Tibial nerve (tissue), 4 donors: ENCODE data around the gene CNRIP1. TPM values are rescaled to one million over a fixed set of nuclear protein-coding genes. Genes with fewer than 3 reads are reported as not detected.

Source experiments
- DNase-seq, 2 donors: peaks; one replicate each; pipeline ENCODE4 v3.0.0-alpha.2; 2019; ENCODE audit warnings: low spot score in 2 of 2
- H3K27ac ChIP-seq, 4 donors: fragments of 200-600 bp; sonication (generic) in 3 of 4; one replicate each; pipeline ENCODE4 v1.5.1; 2017 to 2019; ENCODE audit warnings: mild to moderate bottlenecking in 1 of 4
- H3K27me3 ChIP-seq, 2 donors: fragments of 200-600 bp; sonication (generic) in 1 of 2; one replicate each; pipeline versions ENCODE4 v1.5.1 to v1.6.0; 2017 to 2019
- H3K36me3 ChIP-seq, 3 donors: fragments of 200-600 bp; sonication (generic); one replicate each; pipeline ENCODE4 v1.5.1; 2018 to 2019
- H3K4me1 ChIP-seq, 4 donors: fragments of 200-600 bp; sonication (generic) in 3 of 4; one replicate each; pipeline ENCODE4 v1.5.1; 2017 to 2019
- H3K4me3 ChIP-seq, 4 donors: fragments of 200-600 bp; sonication (generic) in 3 of 4; one replicate each; pipeline ENCODE4 v1.5.1; 2017 to 2019; ENCODE audit warnings: mild to moderate bottlenecking in 1 of 4, moderate library complexity in 1 of 4
- H3K9me3 ChIP-seq, 4 donors: fragments of 200-600 bp; sonication (generic) in 3 of 4; one replicate each; pipeline ENCODE4 v1.5.1; 2017 to 2019
- EP300 ChIP-seq, 2 donors: sonication (generic); formaldehyde crosslinking; IDR thresholded peaks; one replicate each; pipeline ENCODE4 v1.6.1; 2017; ENCODE audit warnings: antibody characterized with exemption in 2 of 2, mild to moderate bottlenecking in 1 of 2
- POLR2A ChIP-seq, 2 donors: fragments of 450-650 bp; IDR thresholded peaks; one replicate each; pipeline ENCODE4 v1.6.1; 2017; ENCODE audit warnings: antibody characterized with exemption in 2 of 2, mild to moderate bottlenecking in 2 of 2, moderate library complexity in 2 of 2
- WGBS, 2 donors: methylation state at CpG; one replicate each; pipeline ENCODE4 v1.1.5; 2018; 5-methylcytosine and 5-hydroxymethylcytosine counted together
- total RNA-seq, 4 donors: library from RNA; depleted of rRNA; stranded (reverse); fragments of >200 nt; gene quantifications; one replicate each; pipeline ENCODE4 v1.1.0, GENCODE V29; 2016
- TF ChIP-seq, protein P1 (sequence below), 5 experiments: fragments of 200-600 bp in 3 of 5; fragments of 450-650 bp in 2 of 5; sonication (generic) in 3 of 5; IDR thresholded peaks; one replicate each; pipeline ENCODE4 v1.5.1; 2016 to 2019; ENCODE audit warnings: antibody characterized with exemption in 5 of 5, mild to moderate bottlenecking in 3 of 5, moderate library complexity in 2 of 5

The CNRIP1 gene
- total RNA-seq, 4 donors from 2014 or later, result 38.2 to 45.9 (median 42.3) TPM

DNA sequence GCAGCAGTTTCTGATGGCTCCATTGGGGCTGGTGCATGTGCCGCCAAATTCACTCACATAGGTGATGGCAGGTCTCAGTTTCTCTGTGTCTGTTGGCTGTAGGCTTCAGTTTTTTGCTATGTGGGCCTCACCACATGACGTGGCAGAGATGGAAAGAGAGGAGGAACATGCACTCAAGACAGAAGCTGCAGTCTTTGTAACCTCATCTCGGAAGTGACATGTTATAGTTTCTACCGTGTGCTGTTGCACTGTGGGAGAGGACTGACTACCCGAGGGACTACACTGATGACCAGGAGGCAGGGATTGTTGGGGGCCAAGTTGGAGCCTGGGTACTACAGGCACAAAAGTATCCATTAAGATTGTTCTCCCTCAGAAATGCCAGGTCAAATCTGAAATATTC, 9.2 kb upstream of the CNRIP1 start:
- no peak overlapping the region for H3K4me3 ChIP-seq
- H3K27ac ChIP-seq, result no peak overlapping the region
- TF ChIP-seq POLR2A (IDR thresholded peaks at IDR 0.05) (no peak), EP300 (IDR thresholded peaks at IDR 0.05) (no peak)
- TF ChIP-seq, protein P1, sequence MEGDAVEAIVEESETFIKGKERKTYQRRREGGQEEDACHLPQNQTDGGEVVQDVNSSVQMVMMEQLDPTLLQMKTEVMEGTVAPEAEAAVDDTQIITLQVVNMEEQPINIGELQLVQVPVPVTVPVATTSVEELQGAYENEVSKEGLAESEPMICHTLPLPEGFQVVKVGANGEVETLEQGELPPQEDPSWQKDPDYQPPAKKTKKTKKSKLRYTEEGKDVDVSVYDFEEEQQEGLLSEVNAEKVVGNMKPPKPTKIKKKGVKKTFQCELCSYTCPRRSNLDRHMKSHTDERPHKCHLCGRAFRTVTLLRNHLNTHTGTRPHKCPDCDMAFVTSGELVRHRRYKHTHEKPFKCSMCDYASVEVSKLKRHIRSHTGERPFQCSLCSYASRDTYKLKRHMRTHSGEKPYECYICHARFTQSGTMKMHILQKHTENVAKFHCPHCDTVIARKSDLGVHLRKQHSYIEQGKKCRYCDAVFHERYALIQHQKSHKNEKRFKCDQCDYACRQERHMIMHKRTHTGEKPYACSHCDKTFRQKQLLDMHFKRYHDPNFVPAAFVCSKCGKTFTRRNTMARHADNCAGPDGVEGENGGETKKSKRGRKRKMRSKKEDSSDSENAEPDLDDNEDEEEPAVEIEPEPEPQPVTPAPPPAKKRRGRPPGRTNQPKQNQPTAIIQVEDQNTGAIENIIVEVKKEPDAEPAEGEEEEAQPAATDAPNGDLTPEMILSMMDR (IDR thresholded peaks at IDR 0.05), result no peak
- no peaks in the 10 kb centered on the region for H3K36me3 ChIP-seq
- H3K27me3 ChIP-seq, result peaks cover 0 to 13% of the 10 kb centered on the region in 2 donors
- H3K4me1 ChIP-seq, result no peaks in the 10 kb centered on the region
- H3K9me3 ChIP-seq, result no peaks in the 10 kb centered on the region
- 62 to 63% methylated on average over 5 of the region's 5 CpGs for WGBS, 2 donors
- DNase-seq, result no peak

- H3K4me1 ChIP-seq, result peaks cover 0 to 7% (median 3%) of the 10 kb centered on the region in 4 donors
- 83 to 85% methylated on average over 3 of the region's 3 CpGs for WGBS, 2 donors
- TF ChIP-seq EP300 (IDR thresholded peaks at IDR 0.05), result no peak
- no peak for TF ChIP-seq POLR2A (IDR thresholded peaks at IDR 0.05)
- TF ChIP-seq, protein P1 (IDR thresholded peaks at IDR 0.05), result no peak
- H3K27me3 ChIP-seq, result peaks cover 0 to 13% of the 10 kb centered on the region in 2 donors
- no peak overlapping the region for H3K27ac ChIP-seq
- DNase-seq, result no peak
- H3K4me3 ChIP-seq, result no peak overlapping the region
- no peaks in the 10 kb centered on the region for H3K9me3 ChIP-seq
- no peaks in the 10 kb centered on the region for H3K36me3 ChIP-seq
Measured at GRCh38 chr2:68325056-68325455, 5.3 kb upstream of the CNRIP1 start.

DNA sequence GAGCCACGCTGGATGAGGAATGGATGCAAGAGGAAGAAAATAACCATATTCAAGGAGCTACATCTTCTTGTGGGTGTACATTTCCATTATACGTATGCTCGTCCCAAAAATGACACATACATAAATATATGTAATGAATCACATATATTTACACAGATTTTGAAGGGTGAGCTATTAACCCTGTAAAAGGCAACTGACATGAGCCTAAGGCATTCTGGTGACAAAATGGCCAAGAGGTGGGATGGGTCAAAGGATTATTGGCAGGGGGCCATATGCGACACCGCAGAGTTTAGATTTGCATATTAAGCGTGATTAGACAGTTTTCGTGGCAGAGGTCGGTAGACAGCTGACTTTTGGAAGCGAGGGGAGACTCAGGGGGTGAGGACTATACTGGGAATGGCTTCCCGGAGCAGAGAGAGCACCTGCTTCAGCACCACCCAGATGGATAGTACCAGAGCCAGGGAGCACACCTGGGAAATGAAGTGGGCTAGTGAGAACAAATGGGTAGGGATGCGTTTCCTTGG, 431 bp upstream of the CNRIP1 start:
- peak overlapping the region; percentile 65 to 95 (median 82) for H3K4me3 ChIP-seq
- H3K27me3 ChIP-seq, result no peaks in the 10 kb centered on the region
- peaks cover 0 to 11% (median 0%) of the 10 kb centered on the region in 3 donors for H3K36me3 ChIP-seq
- H3K9me3 ChIP-seq, result no peaks in the 10 kb centered on the region
- WGBS, 2 donors, result 2 to 5% methylated on average over 11 of the region's 11 CpGs
- H3K27ac ChIP-seq, result peak overlapping the region; percentile 79 to 95 (median 90)
- peak in 1 of 2 donors; percentile 18 for DNase-seq
- TF ChIP-seq, protein P1 (IDR thresholded peaks at IDR 0.05), result no peak
- TF ChIP-seq EP300 (IDR thresholded peaks at IDR 0.05), result no peak
- no peak for TF ChIP-seq POLR2A (IDR thresholded peaks at IDR 0.05)
- H3K4me1 ChIP-seq, result peaks cover 0 to 25% (median 8%) of the 10 kb centered on the region in 4 donors

GRCh38 chr2:68318914-68319397, 793 bp downstream of the CNRIP1 start:
- no peaks in the 10 kb centered on the region for H3K9me3 ChIP-seq
- no peaks in the 10 kb centered on the region for H3K27me3 ChIP-seq
- H3K4me3 ChIP-seq, result peak overlapping the region; percentile 65 to 95 (median 82)
- TF ChIP-seq POLR2A (IDR thresholded peaks at IDR 0.05) (no peak), EP300 (IDR thresholded peaks at IDR 0.05) (no peak)
- TF ChIP-seq, protein P1 (IDR thresholded peaks at IDR 0.05), result no peak
- H3K36me3 ChIP-seq, result peaks cover 0 to 23% (median 0%) of the 10 kb centered on the region in 3 donors
- H3K4me1 ChIP-seq, result peaks cover 0 to 25% (median 8%) of the 10 kb centered on the region in 4 donors
- peak overlapping the region; percentile 79 to 95 (median 90) for H3K27ac ChIP-seq
- DNase-seq, result peak in 1 of 2 donors; percentile 7
- 0% methylated on average over 26 of the region's 27 CpGs for WGBS, 2 donors
